ENCODE measurements around the gene ARHGAP19.

Gene ARHGAP19

DNA sequence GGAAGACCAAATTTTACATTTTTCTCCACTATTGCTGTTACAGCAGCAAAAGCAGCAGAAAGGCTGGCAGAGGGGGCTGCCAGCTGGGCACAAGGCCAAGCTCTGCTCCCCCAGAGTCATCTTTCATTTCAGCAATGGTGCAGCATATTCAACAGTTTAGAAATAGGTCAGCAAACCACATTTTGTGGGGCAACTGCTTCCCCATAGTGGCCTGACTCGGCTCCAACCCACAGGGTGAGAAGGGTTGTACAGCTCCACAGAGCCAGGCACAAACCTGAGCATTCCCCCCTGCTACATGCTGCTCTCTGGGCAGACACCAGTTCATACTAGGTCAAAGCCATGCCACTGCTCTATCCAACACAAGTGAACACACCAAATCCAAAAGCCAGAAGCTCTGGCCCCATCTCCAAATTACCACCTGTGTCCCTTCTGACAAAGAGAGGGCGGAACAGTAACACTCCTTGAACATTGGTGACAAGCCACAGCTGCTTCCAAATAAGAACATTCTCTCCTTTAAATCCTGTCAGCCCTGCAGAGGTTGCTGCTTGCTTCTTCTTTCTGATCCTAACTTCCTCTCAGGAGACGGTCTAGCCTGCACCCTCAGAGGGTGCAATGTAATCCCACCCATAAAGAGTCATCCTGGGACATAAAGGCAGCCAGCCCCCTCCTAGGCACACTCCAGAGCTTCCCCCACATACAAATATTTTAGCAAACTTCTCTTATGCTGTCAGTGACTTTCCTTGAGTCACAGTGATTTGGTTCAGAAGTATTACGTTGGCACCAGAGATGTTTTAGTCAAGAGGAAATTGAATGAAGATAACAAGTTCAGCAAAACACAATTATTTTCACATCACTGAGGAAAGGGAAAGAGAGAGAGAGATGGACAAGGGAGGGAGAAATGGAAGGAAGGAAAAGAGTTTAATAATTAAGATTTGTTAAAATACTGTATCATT, 67.7 kb downstream of the ARHGAP19 start:
- Histone ChIP-seq H4K91ac (ENCODE audit: low read depth, low read length, poor library complexity) (no peak overlapping the region), H3K27me3 (ENCODE audit: control insufficient read depth in 3 of 3, insufficient read depth in 3 of 3, low read depth in 1 of 3, low read length in 3 of 3) (no peaks in the 10 kb centered on the region)

DNA sequence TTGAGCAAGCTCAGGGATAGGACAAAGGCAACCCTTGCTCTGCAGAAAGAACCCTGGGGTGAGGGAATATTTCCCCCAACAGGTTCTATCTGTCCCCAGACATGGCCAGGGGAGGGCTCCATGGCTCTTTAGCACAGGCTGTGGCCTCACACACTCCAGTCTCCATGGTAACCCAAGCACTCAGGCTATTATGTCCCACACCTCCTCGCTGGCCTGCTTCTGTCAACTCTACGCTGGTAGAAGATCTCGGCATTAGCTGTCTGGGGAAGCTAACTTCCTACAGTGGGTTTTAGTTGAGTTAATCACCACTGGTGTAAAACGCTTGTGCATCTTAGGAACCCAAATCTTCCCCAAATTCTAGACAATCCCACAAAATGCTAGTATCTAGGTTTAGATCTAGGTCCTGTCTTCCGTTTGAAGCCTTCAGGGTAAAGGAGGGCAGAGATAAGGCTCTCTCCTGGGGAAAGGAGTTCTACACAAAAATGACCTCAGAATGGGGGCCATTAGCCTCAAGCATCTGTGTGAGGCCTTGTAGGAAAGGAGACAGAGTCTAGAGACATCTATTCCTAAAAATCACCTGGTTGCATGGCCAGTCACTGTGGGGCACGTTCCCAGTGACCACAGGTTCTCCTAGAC, 70.0 kb downstream of the ARHGAP19 start:
- Histone ChIP-seq H3K36me3 (replicated peaks in 1 of 2; ENCODE audit: control insufficient read depth in 2 of 2, insufficient read depth in 2 of 2, low read length in 2 of 2) (peaks cover 9 to 31% of the 10 kb centered on the region in 2 donors), H3K4me3 (ENCODE audit: low read length in 2 of 2) (no peak overlapping the region), H2BK12ac (ENCODE audit: low read length) (no peak overlapping the region), H3K79me1 (ENCODE audit: low read depth, low read length) (no peaks in the 10 kb centered on the region), H4K8ac (ENCODE audit: low read depth, low read length) (no peak overlapping the region), H2AFZ (ENCODE audit: low read length) (no peak overlapping the region), H4K91ac (ENCODE audit: low read depth, low read length, poor library complexity) (no peak overlapping the region), H3K27ac (replicated peaks; ENCODE audit: low read length) (no peak overlapping the region), H2BK120ac (ENCODE audit: low read depth, low read length) (no peak overlapping the region), H3K23ac (ENCODE audit: low read depth, low read length, poor library complexity) (no peak overlapping the region), H3K4ac (ENCODE audit: low read length) (no peak overlapping the region), H3K27me3 (ENCODE audit: control insufficient read depth in 3 of 3, insufficient read depth in 3 of 3, low read depth in 1 of 3, low read length in 3 of 3) (no peaks in the 10 kb centered on the region), H2BK5ac (ENCODE audit: low read length) (no peak overlapping the region), H3K4me2 (ENCODE audit: insufficient read depth, low read length, poor library complexity, severe bottlenecking) (no peak overlapping the region), H3K4me1 (ENCODE audit: control insufficient read depth in 2 of 2, insufficient read depth in 1 of 2, low read depth in 1 of 2, low read length in 2 of 2) (peaks cover 7 to 10% of the 10 kb centered on the region in 2 donors), H2AK5ac (ENCODE audit: low read depth, low read length) (no peak overlapping the region), H2BK15ac (ENCODE audit: low read length) (no peak overlapping the region), H3K9ac (ENCODE audit: low read depth, low read length, poor library complexity) (no peak overlapping the region), H3K18ac (ENCODE audit: low read length) (no peak overlapping the region), H3K9me3 (replicated peaks in 1 of 2; ENCODE audit: control insufficient read depth in 2 of 2, insufficient read depth in 1 of 2, low read depth in 1 of 2, low read length in 2 of 2) (no peaks in the 10 kb centered on the region), H3K14ac (ENCODE audit: low read length) (no peak overlapping the region)
- peak; percentile 54 for DNase-seq (ENCODE audit: low spot score)
- WGBS, 2 donors (ENCODE audit: extremely low coverage in 2 of 2, insufficient read length in 2 of 2, insufficient replicate concordance in 1 of 2) = no CpG with 5 or more reads among the region's 6 CpGs

More for the DNA sequence above, 67.7 kb downstream of the ARHGAP19 start:
- Histone ChIP-seq H3K4me1 (ENCODE audit: control insufficient read depth in 2 of 2, insufficient read depth in 1 of 2, low read depth in 1 of 2, low read length in 2 of 2) (peaks cover 7 to 10% of the 10 kb centered on the region in 2 donors), H3K27ac (replicated peaks; ENCODE audit: low read length) (no peak overlapping the region), H3K4me3 (ENCODE audit: low read length in 2 of 2) (no peak overlapping the region), H2BK120ac (ENCODE audit: low read depth, low read length) (no peak overlapping the region), H3K9ac (ENCODE audit: low read depth, low read length, poor library complexity) (no peak overlapping the region), H2BK12ac (ENCODE audit: low read length) (no peak overlapping the region), H3K79me1 (ENCODE audit: low read depth, low read length) (no peaks in the 10 kb centered on the region), H3K4me2 (ENCODE audit: insufficient read depth, low read length, poor library complexity, severe bottlenecking) (no peak overlapping the region), H2BK5ac (ENCODE audit: low read length) (no peak overlapping the region), H3K14ac (ENCODE audit: low read length) (no peak overlapping the region), H3K23ac (ENCODE audit: low read depth, low read length, poor library complexity) (no peak overlapping the region), H3K4ac (ENCODE audit: low read length) (no peak overlapping the region), H3K36me3 (replicated peaks in 1 of 2; ENCODE audit: control insufficient read depth in 2 of 2, insufficient read depth in 2 of 2, low read length in 2 of 2) (peaks cover 14 to 55% of the 10 kb centered on the region in 2 donors), H3K9me3 (replicated peaks in 1 of 2; ENCODE audit: control insufficient read depth in 2 of 2, insufficient read depth in 1 of 2, low read depth in 1 of 2, low read length in 2 of 2) (no peaks in the 10 kb centered on the region), H2BK15ac (ENCODE audit: low read length) (no peak overlapping the region), H3K18ac (ENCODE audit: low read length) (no peak overlapping the region), H2AFZ (ENCODE audit: low read length) (no peak overlapping the region), H2AK5ac (ENCODE audit: low read depth, low read length) (no peak overlapping the region), H4K8ac (ENCODE audit: low read depth, low read length) (no peak overlapping the region)
- DNase-seq (ENCODE audit: low spot score) = no peak
- WGBS, 2 donors (ENCODE audit: extremely low coverage in 2 of 2, insufficient read length in 2 of 2, insufficient replicate concordance in 1 of 2) = no CpG with 5 or more reads among the region's 4 CpGs

DNA sequence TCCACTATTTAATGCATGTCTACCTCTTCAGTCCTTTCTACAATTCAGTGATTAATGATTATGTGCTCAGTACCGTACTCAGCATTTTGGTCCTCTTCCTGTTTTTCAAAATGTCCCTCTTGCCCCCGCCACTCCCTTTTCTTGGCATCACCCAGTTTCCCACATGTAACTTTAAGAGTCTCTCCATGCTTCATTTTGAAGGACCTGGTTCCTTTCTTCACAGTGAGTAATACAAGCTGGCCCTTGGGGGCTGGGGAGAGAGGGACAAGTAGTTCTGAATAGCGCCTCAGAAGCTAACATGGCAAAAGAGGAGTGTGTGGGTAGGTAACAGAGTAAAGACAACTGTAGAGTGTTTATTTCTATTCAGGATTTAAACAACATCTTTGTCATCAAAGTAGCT, 72.1 kb downstream of the ARHGAP19 start:
- Histone ChIP-seq H3K79me1 (ENCODE audit: low read depth, low read length) (no peaks in the 10 kb centered on the region), H2AK5ac (ENCODE audit: low read depth, low read length) (no peak overlapping the region), H4K91ac (ENCODE audit: low read depth, low read length, poor library complexity) (no peak overlapping the region), H3K27me3 (ENCODE audit: control insufficient read depth in 3 of 3, insufficient read depth in 3 of 3, low read depth in 1 of 3, low read length in 3 of 3) (no peaks in the 10 kb centered on the region), H4K8ac (ENCODE audit: low read depth, low read length) (no peak overlapping the region), H3K4me2 (ENCODE audit: insufficient read depth, low read length, poor library complexity, severe bottlenecking) (no peak overlapping the region), H3K27ac (replicated peaks; ENCODE audit: low read length) (no peak overlapping the region), H2AFZ (ENCODE audit: low read length) (no peak overlapping the region), H3K9me3 (replicated peaks in 1 of 2; ENCODE audit: control insufficient read depth in 2 of 2, insufficient read depth in 1 of 2, low read depth in 1 of 2, low read length in 2 of 2) (no peaks in the 10 kb centered on the region), H2BK12ac (ENCODE audit: low read length) (no peak overlapping the region), H3K4me3 (ENCODE audit: low read length in 2 of 2) (no peak overlapping the region), H3K4ac (ENCODE audit: low read length) (no peak overlapping the region), H3K18ac (ENCODE audit: low read length) (no peak overlapping the region), H3K4me1 (ENCODE audit: control insufficient read depth in 2 of 2, insufficient read depth in 1 of 2, low read depth in 1 of 2, low read length in 2 of 2) (peaks cover 7 to 10% of the 10 kb centered on the region in 2 donors), H3K14ac (ENCODE audit: low read length) (no peak overlapping the region), H3K23ac (ENCODE audit: low read depth, low read length, poor library complexity) (no peak overlapping the region), H3K36me3 (replicated peaks in 1 of 2; ENCODE audit: control insufficient read depth in 2 of 2, insufficient read depth in 2 of 2, low read length in 2 of 2) (peaks cover 4 to 12% of the 10 kb centered on the region in 2 donors), H2BK5ac (ENCODE audit: low read length) (no peak overlapping the region), H3K9ac (ENCODE audit: low read depth, low read length, poor library complexity) (no peak overlapping the region), H2BK15ac (ENCODE audit: low read length) (no peak overlapping the region), H2BK120ac (ENCODE audit: low read depth, low read length) (no peak overlapping the region)
- no CpG with 5 or more reads among the region's 3 CpGs for WGBS, 2 donors (ENCODE audit: extremely low coverage in 2 of 2, insufficient read length in 2 of 2, insufficient replicate concordance in 1 of 2)
- DNase-seq (ENCODE audit: low spot score) = no peak

DNA sequence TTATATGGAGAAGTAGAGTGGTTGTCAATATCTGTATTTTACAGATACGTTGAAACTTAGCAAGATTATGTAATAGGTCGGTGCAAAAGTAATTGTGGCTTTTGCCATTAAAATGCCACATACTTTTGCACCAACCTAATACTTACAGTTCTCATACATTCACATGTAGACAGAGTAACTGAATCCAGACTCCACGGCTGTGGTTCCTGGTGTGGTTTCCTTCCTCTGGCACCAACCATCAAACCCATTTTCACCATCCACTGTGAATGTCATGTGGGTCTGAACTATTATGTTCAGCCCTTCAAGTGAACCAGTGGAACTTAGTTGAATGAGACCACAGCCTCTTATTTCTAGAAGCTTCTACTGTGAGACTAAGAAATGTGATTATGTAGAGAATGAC, 75.1 kb downstream of the ARHGAP19 start:
- Histone ChIP-seq H3K4ac (ENCODE audit: low read length) (no peak overlapping the region), H4K8ac (ENCODE audit: low read depth, low read length) (no peak overlapping the region), H2BK15ac (ENCODE audit: low read length) (no peak overlapping the region), H2AK5ac (ENCODE audit: low read depth, low read length) (no peak overlapping the region), H3K9me3 (replicated peaks in 1 of 2; ENCODE audit: control insufficient read depth in 2 of 2, insufficient read depth in 1 of 2, low read depth in 1 of 2, low read length in 2 of 2) (no peaks in the 10 kb centered on the region), H3K23ac (ENCODE audit: low read depth, low read length, poor library complexity) (no peak overlapping the region), H3K18ac (ENCODE audit: low read length) (no peak overlapping the region), H3K4me2 (ENCODE audit: insufficient read depth, low read length, poor library complexity, severe bottlenecking) (no peak overlapping the region), H3K9ac (ENCODE audit: low read depth, low read length, poor library complexity) (no peak overlapping the region), H4K91ac (ENCODE audit: low read depth, low read length, poor library complexity) (no peak overlapping the region), H3K36me3 (replicated peaks in 1 of 2; ENCODE audit: control insufficient read depth in 2 of 2, insufficient read depth in 2 of 2, low read length in 2 of 2) (no peaks in the 10 kb centered on the region), H3K14ac (ENCODE audit: low read length) (no peak overlapping the region), H2BK12ac (ENCODE audit: low read length) (no peak overlapping the region), H3K4me3 (ENCODE audit: low read length in 2 of 2) (no peak overlapping the region), H3K4me1 (ENCODE audit: control insufficient read depth in 2 of 2, insufficient read depth in 1 of 2, low read depth in 1 of 2, low read length in 2 of 2) (peaks cover 0 to 3% of the 10 kb centered on the region in 2 donors), H3K79me1 (ENCODE audit: low read depth, low read length) (no peaks in the 10 kb centered on the region), H3K27ac (replicated peaks; ENCODE audit: low read length) (no peak overlapping the region), H2BK5ac (ENCODE audit: low read length) (no peak overlapping the region), H3K27me3 (ENCODE audit: control insufficient read depth in 3 of 3, insufficient read depth in 3 of 3, low read depth in 1 of 3, low read length in 3 of 3) (no peaks in the 10 kb centered on the region), H2AFZ (ENCODE audit: low read length) (no peak overlapping the region), H2BK120ac (ENCODE audit: low read depth, low read length) (no peak overlapping the region)
- no CpG with 5 or more reads among the region's 3 CpGs for WGBS, 2 donors (ENCODE audit: extremely low coverage in 2 of 2, insufficient read length in 2 of 2, insufficient replicate concordance in 1 of 2)
- no peak for DNase-seq (ENCODE audit: low spot score)

Data from neuronal stem cell (in vitro differentiated cells).